ENCODE data around the gene RFXANK.

Gene RFXANK

GRCh38 chr19:19185853-19186740 lies 6.0 kb upstream of the RFXANK start:
- peak; percentile 83 for TF ChIP-seq CTCF (IDR thresholded peaks at IDR 0.05; ENCODE audit: low read length)
- no peak for TF ChIP-seq EZH2 (IDR thresholded peaks at IDR 0.05; ENCODE audit: borderline replicate concordance, low read length)

GRCh38 chr19:19186742-19187141 lies 5.3 kb upstream of the RFXANK start:
- Histone ChIP-seq H3K36me3 (ENCODE audit: insufficient read depth, low read length) (peaks cover 31% of the 10 kb centered on the region), H3K9me2 (ENCODE audit: low read depth, low read length) (no peaks in the 10 kb centered on the region), H2AFZ (ENCODE audit: low read length) (no peak overlapping the region), H3K9ac (ENCODE audit: low read length) (no peak overlapping the region), H3K9me3 (ENCODE audit: low read length) (no peaks in the 10 kb centered on the region), H3K4me3 (ENCODE audit: low read depth, low read length, poor library complexity, severe bottlenecking) (no peak overlapping the region), H4K20me1 (ENCODE audit: insufficient read depth, low read length) (no peaks in the 10 kb centered on the region), H3F3A (ENCODE audit: insufficient read depth, low read length) (no peaks in the 10 kb centered on the region), H3K27ac (ENCODE audit: low read depth, low read length, poor library complexity, severe bottlenecking) (no peak overlapping the region), H3K79me2 (ENCODE audit: insufficient read depth, low read length) (peaks cover 16% of the 10 kb centered on the region; the same call in 1 of the 2 replicates), H3K4me1 (ENCODE audit: insufficient read depth, low read length, severe bottlenecking) (peaks cover 23% of the 10 kb centered on the region), H3K27me3 (ENCODE audit: insufficient read depth, low read length) (no peaks in the 10 kb centered on the region), H3K4me2 (ENCODE audit: low read length) (no peak overlapping the region)
- TF ChIP-seq CTCF (IDR thresholded peaks at IDR 0.05; ENCODE audit: low read length) (no peak), EZH2 (IDR thresholded peaks at IDR 0.05; ENCODE audit: borderline replicate concordance, low read length) (no peak)

More at GRCh38 chr19:19185853-19186740, 6.0 kb upstream of the RFXANK start:
- peaks cover 21% of the 10 kb centered on the region for H3K4me1 ChIP-seq (ENCODE audit: insufficient read depth, low read length, severe bottlenecking)
- peaks cover 9% of the 10 kb centered on the region; the same call in 1 of the 2 replicates for H3K79me2 ChIP-seq (ENCODE audit: insufficient read depth, low read length)
- peaks cover 36% of the 10 kb centered on the region for H3K36me3 ChIP-seq (ENCODE audit: insufficient read depth, low read length)
- H3K9ac ChIP-seq (ENCODE audit: low read length) = no peak overlapping the region
- no peak overlapping the region for H3K4me3 ChIP-seq (ENCODE audit: low read depth, low read length, poor library complexity, severe bottlenecking)
- H3K27me3 ChIP-seq (ENCODE audit: insufficient read depth, low read length) = no peaks in the 10 kb centered on the region
- H3K27ac ChIP-seq (ENCODE audit: low read depth, low read length, poor library complexity, severe bottlenecking) = no peak overlapping the region
- H3K9me3 ChIP-seq (ENCODE audit: low read length) = no peaks in the 10 kb centered on the region
- no peak overlapping the region for H2AFZ ChIP-seq (ENCODE audit: low read length)
- no peaks in the 10 kb centered on the region for H3K9me2 ChIP-seq (ENCODE audit: low read depth, low read length)
- H4K20me1 ChIP-seq (ENCODE audit: insufficient read depth, low read length) = no peaks in the 10 kb centered on the region
- no peaks in the 10 kb centered on the region for H3F3A ChIP-seq (ENCODE audit: insufficient read depth, low read length)
- H3K4me2 ChIP-seq (ENCODE audit: low read length) = no peak overlapping the region

- H3K9me2 ChIP-seq (ENCODE audit: low read depth, low read length) = no peaks in the 10 kb centered on the region
- H3K27me3 ChIP-seq (ENCODE audit: insufficient read depth, low read length) = no peaks in the 10 kb centered on the region
- no peaks in the 10 kb centered on the region for H3F3A ChIP-seq (ENCODE audit: insufficient read depth, low read length)
- H3K27ac ChIP-seq (ENCODE audit: low read depth, low read length, poor library complexity, severe bottlenecking) = peak overlapping the region; percentile 90
- H4K20me1 ChIP-seq (ENCODE audit: insufficient read depth, low read length) = no peaks in the 10 kb centered on the region
- no peak overlapping the region for H2AFZ ChIP-seq (ENCODE audit: low read length)
- H3K79me2 ChIP-seq (ENCODE audit: insufficient read depth, low read length) = peaks cover 16% of the 10 kb centered on the region; the same call in 1 of the 2 replicates
- TF ChIP-seq EZH2 (IDR thresholded peaks at IDR 0.05; ENCODE audit: borderline replicate concordance, low read length) (no peak), CTCF (IDR thresholded peaks at IDR 0.05; ENCODE audit: low read length) (no peak)
- H3K4me2 ChIP-seq (ENCODE audit: low read length) = peak overlapping the region; percentile 71
- H3K4me3 ChIP-seq (ENCODE audit: low read depth, low read length, poor library complexity, severe bottlenecking) = peak overlapping the region; percentile 85
- H3K4me1 ChIP-seq (ENCODE audit: insufficient read depth, low read length, severe bottlenecking) = peaks cover 31% of the 10 kb centered on the region
- H3K9me3 ChIP-seq (ENCODE audit: low read length) = no peaks in the 10 kb centered on the region
- H3K9ac ChIP-seq (ENCODE audit: low read length) = peak overlapping the region; percentile 85
- peaks cover 21% of the 10 kb centered on the region for H3K36me3 ChIP-seq (ENCODE audit: insufficient read depth, low read length)
Measured at GRCh38 chr19:19191768-19192077, 335 bp upstream of the RFXANK start.
